Stomach (tissue), 4 donors: Measurements from ENCODE around the gene TRAF7.
A peak's percentile ranks its signal among the peaks of the same experiment; 100 is the strongest.

ENCODE experiments used
- EP300 ChIP-seq: sonication (generic); formaldehyde crosslinking; IDR thresholded peaks from one replicate; pipeline ENCODE4 v1.6.1; 2017; ENCODE audit warnings: antibody characterized with exemption
- TF ChIP-seq, protein P1 (sequence below), 7 experiments: fragments of 450-650 bp in 4 of 7; fragments of 200-600 bp in 3 of 7; sonication (generic) in 3 of 7; IDR thresholded peaks; one replicate each; pipeline ENCODE4 v1.5.1; 2016 to 2019; ENCODE audit warnings: antibody characterized with exemption in 7 of 7, control low read depth in 2 of 7, mild to moderate bottlenecking in 1 of 7

DNA sequence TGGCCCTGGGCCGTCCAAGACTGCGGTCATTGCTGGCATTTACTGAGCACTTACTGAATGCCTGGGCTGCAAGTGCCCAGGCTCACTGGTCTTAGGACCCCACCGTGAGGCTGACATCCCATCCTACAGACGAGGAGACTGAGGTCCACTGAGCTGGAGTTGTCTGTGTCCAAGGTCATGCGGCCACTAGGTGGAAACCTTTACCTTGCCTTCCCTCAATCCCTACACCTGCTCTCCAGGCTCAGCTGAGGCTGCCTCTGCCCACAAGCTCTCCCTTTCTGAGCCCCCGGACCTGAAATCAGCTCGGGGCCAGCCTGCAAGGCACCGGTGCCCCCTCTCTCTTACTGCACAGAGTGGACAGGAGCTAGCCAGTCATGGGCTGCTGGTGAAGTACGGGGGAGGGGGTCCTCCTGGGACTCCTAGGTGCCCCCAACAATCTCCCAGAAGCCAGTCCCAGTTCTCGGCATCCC is 39.3 kb downstream of the TRAF7 start:
- TF ChIP-seq, protein P1, sequence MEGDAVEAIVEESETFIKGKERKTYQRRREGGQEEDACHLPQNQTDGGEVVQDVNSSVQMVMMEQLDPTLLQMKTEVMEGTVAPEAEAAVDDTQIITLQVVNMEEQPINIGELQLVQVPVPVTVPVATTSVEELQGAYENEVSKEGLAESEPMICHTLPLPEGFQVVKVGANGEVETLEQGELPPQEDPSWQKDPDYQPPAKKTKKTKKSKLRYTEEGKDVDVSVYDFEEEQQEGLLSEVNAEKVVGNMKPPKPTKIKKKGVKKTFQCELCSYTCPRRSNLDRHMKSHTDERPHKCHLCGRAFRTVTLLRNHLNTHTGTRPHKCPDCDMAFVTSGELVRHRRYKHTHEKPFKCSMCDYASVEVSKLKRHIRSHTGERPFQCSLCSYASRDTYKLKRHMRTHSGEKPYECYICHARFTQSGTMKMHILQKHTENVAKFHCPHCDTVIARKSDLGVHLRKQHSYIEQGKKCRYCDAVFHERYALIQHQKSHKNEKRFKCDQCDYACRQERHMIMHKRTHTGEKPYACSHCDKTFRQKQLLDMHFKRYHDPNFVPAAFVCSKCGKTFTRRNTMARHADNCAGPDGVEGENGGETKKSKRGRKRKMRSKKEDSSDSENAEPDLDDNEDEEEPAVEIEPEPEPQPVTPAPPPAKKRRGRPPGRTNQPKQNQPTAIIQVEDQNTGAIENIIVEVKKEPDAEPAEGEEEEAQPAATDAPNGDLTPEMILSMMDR (IDR thresholded peaks at IDR 0.05) = peak in 4 of 7 experiments; percentile 27 to 64 (median 56)
- TF ChIP-seq EP300 = no peak
